ENCODE data around the gene TRIM74.
"Not testable (repeated sequence)": the region's sequence is repeated elsewhere in the genome, so short reads cannot be mapped to it uniquely, and the experiment has no call there.

- TF ChIP-seq CTCF (IDR thresholded peaks at IDR 0.05); TEAD4 (IDR thresholded peaks at IDR 0.05; ENCODE audit: borderline replicate concordance, insufficient read depth); RFX5 (IDR thresholded peaks at IDR 0.05; ENCODE audit: low read length); REST (IDR thresholded peaks at IDR 0.05; ENCODE audit: low read depth, low read length); MAX (IDR thresholded peaks at IDR 0.05; ENCODE audit: low read depth); RAD21 (IDR thresholded peaks at IDR 0.05; ENCODE audit: low read length); YY1 (IDR thresholded peaks at IDR 0.05; ENCODE audit: low read depth); SMC3 (IDR thresholded peaks at IDR 0.05; ENCODE audit: low read depth, low read length); GATA2 (CRISPR knock-in tag; IDR thresholded peaks at IDR 0.05); EZH2phosphoT487 (IDR thresholded peaks at IDR 0.05; ENCODE audit: borderline replicate concordance, low read depth); CHD2 (IDR thresholded peaks at IDR 0.05; ENCODE audit: low read length, partially characterized antibody); TCF12 (IDR thresholded peaks at IDR 0.05): not testable (repeated sequence)
Observed at GRCh38 chr7:72942956-72943355, 26.3 kb downstream of the TRIM74 start.
